Measurements from ENCODE around the gene FILIP1.

The FILIP1 gene

GRCh38 chr6:75374961-75375400, 118.6 kb downstream of the FILIP1 start:
- no peak for DNase-seq

GRCh38 chr6:75372884-75373283, 120.7 kb downstream of the FILIP1 start:
- DNase-seq: no peak

- no peak for DNase-seq
Measured at GRCh38 chr6:75370011-75370410, 123.6 kb downstream of the FILIP1 start.

- no peak for DNase-seq
Measured at GRCh38 chr6:75368864-75369402, 124.7 kb downstream of the FILIP1 start.

GRCh38 chr6:75368151-75368779, 125.3 kb downstream of the FILIP1 start:
- no peak for DNase-seq

GRCh38 chr6:75363304-75363703, 130.3 kb downstream of the FILIP1 start:
- no peak for DNase-seq

- no peak for DNase-seq
Measured at GRCh38 chr6:75353644-75354043, 140.0 kb downstream of the FILIP1 start.

GRCh38 chr6:75351570-75351969, 142.0 kb downstream of the FILIP1 start:
- DNase-seq: no peak

GRCh38 chr6:75350808-75351207, 142.8 kb downstream of the FILIP1 start:
- DNase-seq: no peak

- no peak for DNase-seq
Measured at GRCh38 chr6:75350156-75350555, 143.4 kb downstream of the FILIP1 start.

- no peak for DNase-seq
Measured at GRCh38 chr6:75349262-75349984, 144.2 kb downstream of the FILIP1 start.

- no peak for DNase-seq
Measured at GRCh38 chr6:75348882-75349261, 144.7 kb downstream of the FILIP1 start.

- no peak for DNase-seq
Measured at GRCh38 chr6:75347898-75348610, 145.5 kb downstream of the FILIP1 start.

- no peak for DNase-seq
Measured at GRCh38 chr6:75345413-75345812, 148.2 kb downstream of the FILIP1 start.

GRCh38 chr6:75344455-75344854, 149.1 kb downstream of the FILIP1 start:
- no peak for DNase-seq

GRCh38 chr6:75344021-75344420, 149.6 kb downstream of the FILIP1 start:
- no peak for DNase-seq

GRCh38 chr6:75337835-75338580, 155.6 kb downstream of the FILIP1 start:
- no peak for DNase-seq

GRCh38 chr6:75334266-75335040, 159.1 kb downstream of the FILIP1 start:
- no peak for DNase-seq

GRCh38 chr6:75333676-75334200, 159.9 kb downstream of the FILIP1 start:
- no peak for DNase-seq

- no peak for DNase-seq
Measured at GRCh38 chr6:75331151-75331550, 162.4 kb downstream of the FILIP1 start.

GRCh38 chr6:75329703-75330102, 163.9 kb downstream of the FILIP1 start:
- no peak for DNase-seq

GRCh38 chr6:75327807-75328206, 165.8 kb downstream of the FILIP1 start:
- no peak for DNase-seq

Data from stimulated activated CD4-positive, alpha-beta T cell treated with anti-CD3 and anti-CD28 coated beads, Interleukin-4, amount 100 ng/mL, for 24 hours (primary cell).